NB4 (cell line): ENCODE results near the gene IRF9.
A peak's percentile ranks its signal among the peaks of the same experiment; 100 is the strongest.

Experiments
- DNase-seq: peaks from one replicate; pipeline ENCODE4 v3.0.0; 2010; ENCODE audit warnings: low read depth
- H3K4me3 ChIP-seq: one replicate; pipeline ENCODE4 v1.5.1; 2011; ENCODE audit warnings: mild to moderate bottlenecking, low read depth, low read length, moderate library complexity
- MYC ChIP-seq: IDR thresholded peaks from 2 replicates; pipeline ENCODE4 v1.6.1; 2011; ENCODE audit warnings: low read depth, low read length
- POLR2A ChIP-seq: IDR thresholded peaks from 2 replicates; pipeline ENCODE4 v1.6.1; 2011; ENCODE audit warnings: mild to moderate bottlenecking; ENCODE audit not compliant: insufficient read length; ENCODE audit errors: extremely low read depth
- TF ChIP-seq, protein P1 (sequence below): IDR thresholded peaks from one replicate; pipeline ENCODE4 v1.5.1; 2012; ENCODE audit warnings: low read depth, low read length
- TF ChIP-seq, protein P2 (sequence below): IDR thresholded peaks from 2 replicates; pipeline ENCODE4 v1.6.1; 2011; ENCODE audit warnings: low read depth, low read length

The IRF9 gene

DNA sequence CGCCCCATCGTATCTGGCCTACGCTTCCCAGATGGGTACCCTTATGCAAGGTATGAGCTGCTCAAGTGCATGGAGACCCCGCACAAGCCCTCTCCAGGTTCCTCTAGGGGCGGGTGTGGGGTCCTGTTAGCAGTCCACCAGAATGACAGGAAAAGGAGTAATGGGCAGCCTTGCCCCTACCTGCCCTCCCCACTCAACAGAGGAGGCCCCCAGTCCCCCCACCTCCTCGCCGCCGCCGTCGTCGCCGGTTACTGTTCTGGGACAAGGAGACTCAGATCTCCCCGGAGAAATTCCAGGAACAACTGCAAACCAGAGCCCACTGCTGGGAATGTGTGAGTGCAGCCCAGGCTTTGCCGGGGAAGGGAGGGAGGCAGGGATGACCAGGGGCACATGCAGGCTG lies 16.8 kb downstream of the IRF9 start:
- DNase-seq, result no peak
- TF ChIP-seq MYC (no peak), POLR2A (no peak)
- TF ChIP-seq, protein P1, sequence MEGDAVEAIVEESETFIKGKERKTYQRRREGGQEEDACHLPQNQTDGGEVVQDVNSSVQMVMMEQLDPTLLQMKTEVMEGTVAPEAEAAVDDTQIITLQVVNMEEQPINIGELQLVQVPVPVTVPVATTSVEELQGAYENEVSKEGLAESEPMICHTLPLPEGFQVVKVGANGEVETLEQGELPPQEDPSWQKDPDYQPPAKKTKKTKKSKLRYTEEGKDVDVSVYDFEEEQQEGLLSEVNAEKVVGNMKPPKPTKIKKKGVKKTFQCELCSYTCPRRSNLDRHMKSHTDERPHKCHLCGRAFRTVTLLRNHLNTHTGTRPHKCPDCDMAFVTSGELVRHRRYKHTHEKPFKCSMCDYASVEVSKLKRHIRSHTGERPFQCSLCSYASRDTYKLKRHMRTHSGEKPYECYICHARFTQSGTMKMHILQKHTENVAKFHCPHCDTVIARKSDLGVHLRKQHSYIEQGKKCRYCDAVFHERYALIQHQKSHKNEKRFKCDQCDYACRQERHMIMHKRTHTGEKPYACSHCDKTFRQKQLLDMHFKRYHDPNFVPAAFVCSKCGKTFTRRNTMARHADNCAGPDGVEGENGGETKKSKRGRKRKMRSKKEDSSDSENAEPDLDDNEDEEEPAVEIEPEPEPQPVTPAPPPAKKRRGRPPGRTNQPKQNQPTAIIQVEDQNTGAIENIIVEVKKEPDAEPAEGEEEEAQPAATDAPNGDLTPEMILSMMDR, result no peak
- TF ChIP-seq, protein P2, sequence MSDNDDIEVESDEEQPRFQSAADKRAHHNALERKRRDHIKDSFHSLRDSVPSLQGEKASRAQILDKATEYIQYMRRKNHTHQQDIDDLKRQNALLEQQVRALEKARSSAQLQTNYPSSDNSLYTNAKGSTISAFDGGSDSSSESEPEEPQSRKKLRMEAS, result no peak
- H3K4me3 ChIP-seq, result no peak overlapping the region

DNA sequence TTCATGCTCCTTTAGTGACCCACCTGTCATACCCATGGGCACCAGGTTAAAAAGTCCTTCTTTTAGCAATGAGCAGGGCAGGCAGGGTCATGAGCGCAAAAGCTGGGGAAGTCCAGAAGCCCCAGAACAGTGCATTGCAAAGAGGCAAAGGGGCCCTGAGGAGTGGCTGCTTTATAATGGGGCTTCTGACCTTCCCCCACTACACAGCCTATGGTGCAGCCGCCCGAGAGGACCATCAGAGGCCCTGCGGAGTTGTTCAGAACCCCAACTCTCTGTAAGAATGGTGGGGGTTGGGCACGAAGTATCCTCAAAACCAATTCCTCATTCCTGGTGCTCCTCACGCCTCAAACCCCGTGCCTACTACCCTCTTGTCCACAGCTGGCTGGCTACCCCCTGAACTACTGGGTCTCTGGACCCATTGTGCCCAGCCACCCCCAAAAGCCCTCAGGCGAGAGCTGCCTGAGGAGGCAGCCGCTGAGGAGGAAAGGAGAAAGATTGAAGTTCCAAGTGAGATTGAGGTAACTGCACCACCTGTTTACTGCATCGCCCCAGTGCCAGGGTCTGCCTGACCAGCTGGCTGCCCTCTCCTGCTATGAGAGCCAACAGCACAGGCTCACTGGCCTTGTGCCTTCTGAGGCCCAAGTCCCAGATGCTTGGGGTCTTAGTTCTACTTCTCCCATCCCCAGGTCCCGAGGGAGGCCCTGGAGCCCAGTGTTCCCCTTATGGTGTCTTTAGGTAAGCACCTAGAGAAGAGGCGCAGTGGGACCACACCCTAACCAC lies 17.5 kb downstream of the IRF9 start:
- DNase-seq, result no peak
- TF ChIP-seq, protein P2, result no peak
- TF ChIP-seq POLR2A, result no peak
- no peak for TF ChIP-seq MYC
- TF ChIP-seq, protein P1, result no peak
- H3K4me3 ChIP-seq, result no peak overlapping the region

DNA sequence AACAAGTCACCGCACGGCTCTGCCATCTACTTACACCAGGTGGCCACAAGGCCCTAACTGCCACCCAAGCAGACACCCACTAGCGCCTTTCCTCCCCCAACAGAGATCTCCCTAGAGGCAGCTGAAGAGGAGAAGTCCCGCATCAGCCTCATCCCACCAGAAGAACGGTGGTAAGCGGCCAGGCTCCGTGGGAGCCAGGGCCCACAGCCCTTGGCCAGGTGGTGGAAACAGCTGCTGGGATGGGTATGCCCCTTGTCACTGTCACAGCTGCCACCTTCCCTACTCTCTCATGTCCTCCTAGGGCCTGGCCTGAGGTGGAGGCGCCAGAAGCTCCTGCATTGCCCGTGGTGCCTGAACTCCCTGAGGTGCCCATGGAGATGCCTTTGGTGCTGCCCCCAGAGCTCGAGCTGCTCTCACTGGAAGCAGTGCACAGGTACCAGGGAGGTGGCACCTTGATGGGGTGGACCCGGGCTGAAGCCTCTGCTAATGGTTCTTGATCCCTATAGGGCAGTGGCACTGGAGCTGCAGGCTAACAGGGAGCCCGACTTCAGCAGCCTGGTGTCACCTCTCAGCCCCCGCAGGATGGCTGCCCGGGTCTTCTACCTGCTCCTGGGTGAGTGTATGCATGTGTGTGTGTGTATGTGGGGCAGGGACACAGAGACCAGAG lies 18.4 kb downstream of the IRF9 start:
- DNase-seq, result peak; percentile 33
- H3K4me3 ChIP-seq, result no peak overlapping the region
- no peak for TF ChIP-seq MYC
- TF ChIP-seq, protein P1, result no peak
- no peak for TF ChIP-seq POLR2A
- TF ChIP-seq, protein P2, result no peak

DNA sequence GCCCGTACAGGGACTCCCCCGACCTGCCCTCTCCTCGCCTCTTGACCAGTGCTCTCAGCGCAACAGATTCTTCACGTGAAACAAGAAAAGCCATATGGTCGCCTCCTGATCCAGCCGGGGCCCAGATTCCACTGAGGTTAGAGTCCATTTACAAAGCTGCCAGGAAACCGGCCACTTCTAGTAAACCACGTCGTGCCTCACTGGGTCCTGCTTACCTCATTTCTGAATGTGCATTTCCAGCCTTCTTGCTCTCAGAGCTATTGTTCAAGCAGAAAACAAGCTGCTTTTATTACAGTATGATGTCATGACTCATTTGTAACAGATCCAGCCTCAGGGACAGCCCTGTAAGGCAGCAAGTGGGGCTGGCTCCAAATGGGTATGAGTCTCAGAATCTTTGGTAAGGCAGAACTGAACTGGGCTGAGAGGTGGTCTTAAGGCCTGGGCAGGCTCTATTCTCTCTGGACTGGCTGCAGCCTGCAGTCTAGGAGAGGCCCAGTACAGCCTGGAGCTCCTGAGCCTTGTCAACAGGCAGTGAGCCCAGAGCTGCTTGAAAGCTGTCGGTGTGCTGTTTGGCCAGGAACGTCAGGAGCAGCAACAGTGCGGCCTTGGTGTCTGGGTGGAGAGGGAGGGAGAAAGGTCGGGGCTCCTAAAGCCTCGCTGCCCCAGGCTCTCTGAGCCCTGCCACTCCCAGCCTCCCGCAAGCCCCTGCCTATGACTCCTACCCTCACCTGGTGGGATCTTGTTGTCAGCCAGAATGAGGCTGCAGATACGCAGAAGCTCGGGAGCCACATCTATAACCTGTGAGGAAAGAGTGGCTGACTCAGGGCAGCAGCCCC lies 19.1 kb downstream of the IRF9 start:
- DNase-seq, result no peak
- H3K4me3 ChIP-seq, result no peak overlapping the region
- TF ChIP-seq, protein P1, result no peak
- no peak for TF ChIP-seq MYC
- TF ChIP-seq, protein P2, result no peak
- TF ChIP-seq POLR2A, result no peak

DNA sequence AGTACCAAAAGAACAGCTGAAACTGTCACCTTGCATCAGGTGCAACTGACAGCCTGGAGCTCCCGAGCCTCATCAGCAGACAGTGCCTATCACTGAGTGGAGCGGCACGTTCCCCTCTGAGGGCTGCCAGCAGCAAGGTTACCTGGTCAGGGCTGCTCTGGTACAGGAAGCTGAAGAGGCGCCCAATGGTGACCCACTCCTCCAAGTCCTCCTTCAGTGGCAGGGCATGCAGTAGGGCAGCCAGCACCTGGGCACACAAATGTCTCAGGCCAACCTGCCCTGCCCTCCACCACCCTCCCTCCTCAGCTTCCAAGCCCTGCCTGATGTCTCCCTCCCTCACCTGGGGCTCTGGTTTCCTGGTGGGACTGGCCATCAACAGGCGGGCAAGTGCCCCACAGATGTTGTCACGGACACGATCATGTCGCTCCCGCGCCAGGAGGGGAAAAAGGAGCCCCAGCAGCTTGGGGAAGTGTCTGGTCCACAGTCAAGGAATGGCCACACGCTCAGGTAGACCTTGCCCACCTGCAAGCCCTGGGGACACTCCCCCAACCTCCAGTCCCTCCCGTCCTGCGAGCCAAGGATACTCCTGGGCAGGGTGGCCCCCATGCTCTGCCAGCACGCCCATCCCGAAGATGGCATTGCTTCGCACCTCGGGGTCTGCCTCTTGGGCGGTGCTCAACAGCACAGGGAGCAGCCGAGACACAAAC lies 20.5 kb downstream of the IRF9 start:
- no peak overlapping the region for H3K4me3 ChIP-seq
- no peak for TF ChIP-seq MYC
- TF ChIP-seq, protein P1, result no peak
- no peak for TF ChIP-seq POLR2A
- TF ChIP-seq, protein P2, result no peak
- DNase-seq, result no peak
